GM18519 (cell line): ENCODE data around the gene UGT2A1.
"Not testable (repeated sequence)": the region's sequence is repeated elsewhere in the genome, so short reads cannot be mapped to it uniquely, and the experiment has no call there.

ENCODE experiments used
- ATAC-seq: cut with Tn5 transposase; IDR thresholded peaks from one replicate; pipeline ENCODE4 v1.9.1; 2021; ENCODE audit warnings: mild to moderate bottlenecking, moderate library complexity; ENCODE audit not compliant: unreplicated experiment, low FRiP score

The UGT2A1 gene

GRCh38 chr4:69653147-69653546, at the start of gene UGT2A1:
Gene UGT2A1, minus strand, starts transcription at chr4:69653247. Its CDS starts 5,603 bp downstream, at chr4:69647644.
- no peak for ATAC-seq

GRCh38 chr4:69702201-69702600, 49.2 kb upstream of the UGT2A1 start:
- ATAC-seq: no peak

- no peak for ATAC-seq
Measured at GRCh38 chr4:69701696-69702095, 48.6 kb upstream of the UGT2A1 start.

GRCh38 chr4:69697536-69698242, 44.6 kb upstream of the UGT2A1 start:
- ATAC-seq: no peak

GRCh38 chr4:69689599-69689998, 36.6 kb upstream of the UGT2A1 start:
- peak; percentile 64 for ATAC-seq

DNA sequence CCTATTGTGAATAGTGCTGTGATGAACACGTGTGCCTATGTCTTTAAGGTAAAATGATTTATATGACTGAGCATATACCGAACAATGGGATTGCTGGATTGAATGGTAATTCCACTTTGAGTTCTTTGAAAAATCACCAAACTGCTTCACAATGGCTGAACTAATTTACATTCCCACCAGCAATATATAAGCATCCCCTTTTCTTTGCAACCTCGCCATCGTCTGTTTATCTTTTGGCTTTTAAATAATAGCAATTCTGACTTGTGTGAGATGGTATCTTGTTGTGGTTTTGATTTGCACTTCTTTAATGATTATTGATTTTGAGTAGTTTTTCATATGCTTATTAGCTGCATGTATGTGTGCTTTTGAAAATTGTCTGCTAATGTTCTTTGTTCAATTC, 31.8 kb upstream of the UGT2A1 start:
- no peak for ATAC-seq

GRCh38 chr4:69668680-69669079, 15.6 kb upstream of the UGT2A1 start:
- ATAC-seq: no peak

DNA sequence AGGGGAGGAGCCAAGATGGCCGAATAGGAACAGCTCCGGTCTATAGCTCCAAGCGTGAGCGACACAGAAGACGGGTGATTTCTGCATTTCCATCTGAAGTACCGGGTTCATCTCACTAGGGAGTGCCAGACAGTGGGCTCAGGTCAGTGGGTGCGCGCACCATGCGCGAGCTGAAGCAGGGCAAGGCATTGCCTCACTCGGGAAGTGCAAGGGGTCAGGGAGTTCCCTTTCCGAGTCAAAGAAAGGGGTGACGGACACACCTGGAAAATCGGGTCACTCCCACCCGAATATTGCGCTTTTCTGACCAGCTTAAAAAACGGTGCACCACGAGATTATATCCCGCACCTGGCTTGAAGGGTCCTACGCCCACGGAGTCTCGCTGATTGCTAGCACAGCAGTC, 11.0 kb upstream of the UGT2A1 start:
- not testable (repeated sequence) for ATAC-seq

DNA sequence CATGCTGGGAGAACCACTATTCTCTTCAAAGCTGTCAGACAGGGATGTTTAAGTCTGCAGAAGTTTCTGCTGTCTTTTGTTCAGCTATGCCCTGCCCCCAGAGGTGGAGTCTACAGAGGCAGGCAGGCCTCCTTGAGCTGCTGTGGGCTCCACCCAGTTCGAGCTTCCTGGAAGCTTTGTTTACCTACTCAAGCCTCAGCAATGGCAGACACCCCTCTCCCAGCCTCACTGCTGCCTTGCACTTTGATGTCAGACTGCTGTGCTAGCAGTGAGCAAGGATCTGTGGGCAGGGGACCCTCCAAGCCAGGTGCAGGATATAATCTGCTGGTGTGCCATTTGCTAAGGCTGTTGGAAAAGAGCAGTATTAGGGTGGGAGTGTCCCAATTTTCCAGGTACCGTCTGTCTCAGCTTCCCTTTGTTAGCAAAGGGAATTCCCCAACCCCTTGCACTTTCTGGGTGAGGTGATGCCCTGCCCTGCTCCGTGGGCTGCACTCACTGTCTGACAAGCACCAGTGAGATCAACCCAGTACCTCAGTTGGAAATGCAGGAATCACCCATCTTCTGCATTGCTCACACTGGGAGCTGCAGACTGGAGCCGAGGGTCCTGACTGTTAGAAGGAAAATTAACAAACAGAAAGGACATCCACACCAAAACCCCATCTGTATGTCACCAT, 8.2 kb upstream of the UGT2A1 start:
- not testable (repeated sequence) for ATAC-seq

DNA sequence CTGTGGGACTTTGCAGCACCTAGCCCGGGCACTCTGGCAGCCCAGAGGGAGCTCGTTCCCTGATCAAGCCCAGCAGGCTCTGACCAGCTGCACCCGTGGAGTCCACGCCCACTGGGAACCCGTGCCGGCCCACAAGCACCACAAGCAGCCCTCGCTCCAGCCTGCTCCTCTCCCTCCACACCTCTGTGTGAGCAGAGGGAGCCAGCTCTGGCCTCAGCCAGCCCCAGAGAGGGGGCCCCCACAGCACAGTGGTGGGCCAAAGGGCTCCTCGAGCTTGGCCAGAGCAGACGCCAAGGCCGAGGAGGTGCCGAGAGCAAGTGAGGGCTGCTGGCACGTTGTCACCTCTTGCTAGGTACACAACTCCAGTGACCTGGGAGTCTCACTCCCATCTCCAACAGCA, 5.1 kb upstream of the UGT2A1 start:
- ATAC-seq: no peak

DNA sequence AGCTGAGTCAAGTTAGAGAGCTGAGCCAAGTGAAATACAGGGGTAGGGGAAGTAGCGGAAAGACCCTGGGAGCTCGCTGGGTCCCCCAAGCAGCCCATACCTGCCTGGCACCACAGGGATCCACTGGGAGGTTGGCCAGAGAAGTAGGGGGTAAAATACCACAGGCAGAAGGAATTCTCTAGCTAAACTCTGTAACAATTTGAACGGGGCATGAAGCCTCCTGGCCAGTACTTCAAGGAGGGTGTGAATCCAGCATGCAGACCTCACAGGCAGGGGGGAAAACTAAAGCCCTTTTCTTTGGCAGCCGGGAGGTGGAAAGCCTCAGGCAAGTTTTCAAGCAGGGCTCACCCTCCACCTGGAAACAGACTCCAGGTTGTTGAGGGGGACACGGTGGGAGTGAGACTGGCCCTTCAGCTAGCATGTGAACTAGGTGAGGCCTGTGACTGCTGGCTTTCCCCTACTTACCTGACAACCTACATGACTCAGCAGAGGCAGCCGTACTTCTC, 3.7 kb upstream of the UGT2A1 start:
- no peak for ATAC-seq

DNA sequence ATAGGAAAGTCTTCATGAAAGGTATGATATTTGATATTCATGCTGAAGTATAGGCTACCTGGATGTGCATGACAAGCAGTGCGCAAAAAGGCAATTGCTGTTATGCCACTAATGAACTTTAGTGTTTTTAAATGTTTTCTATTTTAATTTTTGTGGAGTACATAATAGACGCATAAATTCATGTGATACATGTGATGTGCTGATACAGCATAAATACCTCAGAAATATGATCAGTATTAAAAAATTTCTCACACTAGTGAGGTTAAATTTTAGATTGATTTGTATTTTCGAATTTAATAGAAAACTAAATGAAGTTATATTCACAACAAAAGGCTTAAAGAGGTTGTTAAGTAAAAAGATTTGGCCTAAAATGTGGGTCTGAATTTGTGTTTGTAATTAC, 2.2 kb downstream of the UGT2A1 start:
- ATAC-seq: no peak

DNA sequence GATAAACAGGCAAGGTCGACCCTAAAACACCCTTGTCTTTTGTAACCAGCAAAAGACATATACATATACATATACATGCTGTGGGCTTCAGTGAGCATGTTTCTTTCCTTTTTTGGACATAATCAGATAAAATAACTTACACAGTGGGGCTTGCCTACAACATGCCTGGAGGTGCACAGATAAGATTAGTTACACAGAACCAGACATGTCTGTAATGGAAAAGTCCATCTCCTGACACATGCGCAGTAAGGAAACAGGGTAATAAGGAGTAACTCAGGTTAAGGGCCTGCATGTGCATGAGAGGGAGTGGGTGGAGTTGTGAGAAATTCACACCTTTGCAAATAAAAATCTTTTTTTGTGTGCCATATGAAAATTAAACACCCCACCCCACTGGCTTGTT, 3.4 kb downstream of the UGT2A1 start:
- ATAC-seq: no peak

GRCh38 chr4:69649207-69649606, 3.8 kb downstream of the UGT2A1 start:
- ATAC-seq: no peak

DNA sequence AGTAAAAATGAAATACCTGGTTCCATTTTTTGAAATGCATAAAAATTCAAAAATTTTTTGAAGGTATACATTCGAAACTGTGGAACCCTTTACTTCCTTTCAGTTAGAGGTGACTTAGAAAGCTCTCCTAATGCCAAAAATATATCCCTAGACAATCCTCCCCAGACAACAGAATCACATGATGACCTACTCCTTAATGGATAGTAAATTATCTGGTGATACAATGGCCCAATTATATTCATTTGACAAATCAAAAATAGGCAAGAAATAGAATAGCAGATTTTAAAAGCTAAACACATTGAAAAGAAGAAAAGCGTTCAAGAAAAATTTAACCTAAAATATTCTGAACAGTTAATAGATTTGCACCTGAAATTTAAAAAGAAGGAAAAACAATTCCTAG, 10.1 kb downstream of the UGT2A1 start:
- no peak for ATAC-seq

DNA sequence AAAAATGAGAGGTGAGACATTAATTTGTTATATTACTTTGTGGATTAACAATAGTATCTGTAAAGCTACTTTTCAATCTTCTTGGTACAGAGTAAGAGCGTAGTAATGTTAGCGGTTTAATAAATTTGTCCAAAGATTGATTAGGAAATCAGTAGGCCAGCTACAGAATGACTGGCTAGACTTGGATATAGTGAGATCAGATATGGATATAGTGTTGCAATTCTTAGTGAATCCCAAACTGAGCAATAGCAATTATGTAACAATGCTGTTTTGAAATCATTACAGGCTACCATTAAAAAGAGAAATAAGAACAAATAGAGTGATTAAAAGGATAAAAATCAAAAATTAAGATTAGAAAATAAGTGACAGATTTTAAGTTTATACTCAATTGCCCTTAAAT, 12.8 kb downstream of the UGT2A1 start:
- ATAC-seq: no peak

GRCh38 chr4:69639542-69639941, 13.5 kb downstream of the UGT2A1 start, which contains the start of gene UGT2A2:
Gene UGT2A2, minus strand, starts transcription at chr4:69639642. Its CDS starts 2 bp downstream, at chr4:69639640.
- ATAC-seq: no peak

GRCh38 chr4:69617083-69617694, 35.9 kb downstream of the UGT2A1 start:
- peak; percentile 47 for ATAC-seq

- ATAC-seq: no peak
Measured at GRCh38 chr4:69610484-69610883, 42.6 kb downstream of the UGT2A1 start.

DNA sequence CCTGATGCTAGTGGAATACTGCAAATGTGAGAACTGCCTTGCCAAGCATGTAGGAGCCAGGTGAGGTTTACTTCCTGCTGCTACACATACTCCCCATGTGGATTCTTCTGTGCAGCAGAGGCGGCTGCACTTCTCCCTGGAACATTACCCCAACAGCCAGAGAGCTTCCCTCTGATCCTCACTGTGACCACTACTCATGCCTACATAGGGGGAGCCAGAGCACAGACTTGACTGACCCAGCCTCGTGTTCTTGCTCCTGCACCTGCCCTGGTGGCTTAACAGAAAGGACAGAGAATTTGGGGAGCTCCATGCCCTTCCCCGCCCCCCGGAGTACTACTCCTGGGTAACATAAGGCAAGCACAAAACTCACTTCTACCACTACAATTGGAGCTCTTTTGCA, 52.0 kb downstream of the UGT2A1 start:
- ATAC-seq: no peak

- no peak for ATAC-seq
Measured at GRCh38 chr4:69600013-69600412, 53.0 kb downstream of the UGT2A1 start.
